ENCODE data around the gene TMEM63C.

TMEM63C gene

DNA sequence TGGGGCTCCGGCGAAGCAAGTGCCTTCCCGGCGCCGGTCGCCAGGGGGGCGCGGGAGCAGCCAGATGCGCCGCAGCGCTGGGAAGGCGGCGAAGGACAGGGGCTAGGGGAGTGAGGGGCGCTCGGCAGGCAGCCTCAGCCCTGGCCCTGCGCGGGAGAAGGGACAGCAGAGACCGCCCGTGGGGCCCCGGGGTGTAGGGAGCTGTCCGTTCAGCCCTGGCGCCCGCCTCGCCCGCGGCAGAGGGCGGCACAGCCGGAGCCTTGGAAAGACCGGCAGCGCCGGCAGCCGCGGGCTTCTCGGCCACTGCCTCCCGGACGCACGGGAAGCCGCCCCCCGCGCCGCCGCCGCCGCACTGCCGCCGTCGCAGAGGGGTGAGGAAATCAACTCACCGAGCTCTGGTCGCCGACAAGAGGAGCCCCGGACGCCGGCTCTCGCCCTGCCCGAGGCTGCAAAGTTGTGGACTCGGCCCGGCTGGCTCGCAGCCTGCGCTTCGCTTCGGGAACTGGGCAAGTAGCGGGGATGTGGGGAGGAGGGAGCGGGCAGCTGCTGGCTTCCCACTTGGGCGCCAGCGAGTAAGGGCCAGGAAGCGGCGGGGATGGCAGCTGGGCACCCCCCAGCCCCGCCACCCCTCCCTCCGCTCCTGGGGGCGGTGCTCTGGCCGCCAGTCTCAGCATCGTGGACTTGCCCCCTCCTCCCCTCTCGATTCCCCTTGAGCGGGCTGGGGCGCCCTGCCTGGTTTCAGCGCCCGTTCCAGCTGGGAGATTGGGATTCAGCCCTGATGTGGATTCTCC lies 40.2 kb upstream of the TMEM63C start, which contains the start of gene ZDHHC22:
Gene ZDHHC22, minus strand, starts transcription at position 578 of the 791 bp plus-strand sequence. CDS start 2,053 bp downstream, outside the sequence.
- no peak within 1 kb of the TSS for H3K4me2 ChIP-seq (ENCODE audit: low read depth, low read length, poor library complexity, severe bottlenecking)
- H3K4me3 ChIP-seq (ENCODE audit: insufficient read depth, low read length, poor library complexity, severe bottlenecking): no peak within 1 kb of the TSS

DNA sequence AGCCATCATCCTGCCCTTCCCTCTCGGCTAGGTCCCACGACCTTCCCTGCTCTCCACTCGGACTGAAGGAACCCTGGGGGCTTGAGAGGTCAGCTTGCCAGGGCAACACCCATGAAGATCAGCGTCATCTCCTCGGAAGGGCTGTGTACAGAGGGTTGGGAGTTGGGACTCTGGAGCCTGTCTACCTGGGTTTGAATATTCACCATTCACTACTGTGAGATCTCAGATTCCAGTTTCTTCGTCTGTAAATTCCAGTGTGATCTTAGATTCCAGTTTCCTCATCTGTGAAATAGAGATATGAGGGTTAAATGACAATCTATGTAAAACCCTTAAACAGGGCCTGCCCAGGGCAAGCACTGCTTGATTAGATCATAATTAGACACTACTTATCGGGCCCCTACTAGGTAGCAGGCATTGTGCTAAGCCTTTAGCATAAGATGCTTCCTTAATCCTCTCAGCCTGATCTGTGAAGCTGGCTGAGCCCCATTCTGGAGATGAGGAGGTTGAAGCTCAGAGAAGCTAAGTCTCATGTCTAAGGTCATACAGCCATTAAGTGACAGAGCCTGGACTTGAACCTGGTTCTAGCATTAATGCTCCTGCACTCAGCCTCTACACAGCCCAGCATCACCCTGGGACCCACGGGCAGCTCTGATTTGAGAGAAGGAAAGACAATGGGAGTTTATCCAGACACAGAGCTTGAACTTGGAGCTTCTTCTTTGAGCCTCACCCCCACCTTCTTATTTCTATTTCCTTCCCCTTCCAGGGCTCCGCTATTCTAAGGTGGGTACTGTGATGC lies 39.4 kb upstream of the TMEM63C start:
- Histone ChIP-seq H3K4me2 (ENCODE audit: low read depth, low read length, poor library complexity, severe bottlenecking) (no peak overlapping the region), H3K27me3 (ENCODE audit: low read length) (no peaks in the 10 kb centered on the region), H3K9me2 (replicated peaks; ENCODE audit: insufficient read depth, low read length) (no peaks in the 10 kb centered on the region), H3K9ac (ENCODE audit: low read length) (no peak overlapping the region), H3K9me3 (ENCODE audit: insufficient read depth, low read length) (no peaks in the 10 kb centered on the region), H4K20me1 (ENCODE audit: low read depth, low read length) (no peaks in the 10 kb centered on the region), H3K36me3 (ENCODE audit: low read length) (no peaks in the 10 kb centered on the region), H3F3A (ENCODE audit: insufficient read depth) (no peaks in the 10 kb centered on the region), H3K79me2 (ENCODE audit: insufficient read depth, low read length) (no peaks in the 10 kb centered on the region), H3K4me3 (ENCODE audit: insufficient read depth, low read length, poor library complexity, severe bottlenecking) (no peak overlapping the region), H2AFZ (ENCODE audit: low read depth, low read length, severe bottlenecking) (no peak overlapping the region), H3K27ac (ENCODE audit: low read depth, low read length) (no peak overlapping the region)
- TF ChIP-seq, protein P1, sequence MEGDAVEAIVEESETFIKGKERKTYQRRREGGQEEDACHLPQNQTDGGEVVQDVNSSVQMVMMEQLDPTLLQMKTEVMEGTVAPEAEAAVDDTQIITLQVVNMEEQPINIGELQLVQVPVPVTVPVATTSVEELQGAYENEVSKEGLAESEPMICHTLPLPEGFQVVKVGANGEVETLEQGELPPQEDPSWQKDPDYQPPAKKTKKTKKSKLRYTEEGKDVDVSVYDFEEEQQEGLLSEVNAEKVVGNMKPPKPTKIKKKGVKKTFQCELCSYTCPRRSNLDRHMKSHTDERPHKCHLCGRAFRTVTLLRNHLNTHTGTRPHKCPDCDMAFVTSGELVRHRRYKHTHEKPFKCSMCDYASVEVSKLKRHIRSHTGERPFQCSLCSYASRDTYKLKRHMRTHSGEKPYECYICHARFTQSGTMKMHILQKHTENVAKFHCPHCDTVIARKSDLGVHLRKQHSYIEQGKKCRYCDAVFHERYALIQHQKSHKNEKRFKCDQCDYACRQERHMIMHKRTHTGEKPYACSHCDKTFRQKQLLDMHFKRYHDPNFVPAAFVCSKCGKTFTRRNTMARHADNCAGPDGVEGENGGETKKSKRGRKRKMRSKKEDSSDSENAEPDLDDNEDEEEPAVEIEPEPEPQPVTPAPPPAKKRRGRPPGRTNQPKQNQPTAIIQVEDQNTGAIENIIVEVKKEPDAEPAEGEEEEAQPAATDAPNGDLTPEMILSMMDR (IDR thresholded peaks at IDR 0.05; ENCODE audit: insufficient read depth, low read length, poor library complexity, severe bottlenecking): no peak
- no peak for TF ChIP-seq EZH2phosphoT487 (conservative IDR thresholded peaks at IDR 0.05; ENCODE audit: low read length)

More for the DNA sequence above, 40.2 kb upstream of the TMEM63C start, which contains the start of gene ZDHHC22:
- TF ChIP-seq, protein P1 (IDR thresholded peaks at IDR 0.05; ENCODE audit: insufficient read depth, low read length, poor library complexity, severe bottlenecking): no peak
- no peak for TF ChIP-seq EZH2phosphoT487 (conservative IDR thresholded peaks at IDR 0.05; ENCODE audit: low read length)
- H3K79me2 ChIP-seq (ENCODE audit: insufficient read depth, low read length): no peaks in the 10 kb centered on the region
- H3K27ac ChIP-seq (ENCODE audit: low read depth, low read length): no peak within 1 kb of the TSS
- no peaks in the 10 kb centered on the region for H3K36me3 ChIP-seq (ENCODE audit: low read length)
- no peaks in the 10 kb centered on the region for H3K9me3 ChIP-seq (ENCODE audit: insufficient read depth, low read length)
- no peaks in the 10 kb centered on the region for H4K20me1 ChIP-seq (ENCODE audit: low read depth, low read length)
- H3F3A ChIP-seq (ENCODE audit: insufficient read depth): no peaks in the 10 kb centered on the region
- no peak within 1 kb of the TSS for H3K9ac ChIP-seq (ENCODE audit: low read length)
- no peak within 1 kb of the TSS for H2AFZ ChIP-seq (ENCODE audit: low read depth, low read length, severe bottlenecking)
- no peaks in the 10 kb centered on the region for H3K27me3 ChIP-seq (ENCODE audit: low read length)
- no peaks in the 10 kb centered on the region for H3K9me2 ChIP-seq (replicated peaks; ENCODE audit: insufficient read depth, low read length)

DNA sequence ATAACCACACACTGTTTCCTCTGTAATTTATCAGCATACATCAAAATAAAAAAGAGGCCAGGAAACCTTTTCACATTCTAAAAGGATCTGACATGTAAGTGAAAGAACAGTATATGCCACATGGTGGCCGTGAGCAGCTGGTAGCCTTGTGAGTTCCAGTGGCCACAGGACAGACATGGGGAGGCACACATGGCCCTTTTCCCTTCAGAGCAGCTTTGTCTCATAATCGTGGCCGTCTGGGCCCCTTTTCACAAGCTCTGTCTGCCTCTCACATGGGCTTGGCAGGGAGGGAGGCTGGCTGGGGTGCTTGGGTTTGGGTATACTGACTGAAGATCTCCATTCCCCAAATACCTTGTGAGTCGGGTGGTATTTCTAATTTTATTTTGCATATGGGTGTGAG lies 38.5 kb upstream of the TMEM63C start:
- H3K9me3 ChIP-seq (ENCODE audit: insufficient read depth, low read length): no peaks in the 10 kb centered on the region
- no peaks in the 10 kb centered on the region for H4K20me1 ChIP-seq (ENCODE audit: low read depth, low read length)
- H3K9me2 ChIP-seq (replicated peaks; ENCODE audit: insufficient read depth, low read length): no peaks in the 10 kb centered on the region
- no peak overlapping the region for H3K9ac ChIP-seq (ENCODE audit: low read length)
- TF ChIP-seq, protein P1 (IDR thresholded peaks at IDR 0.05; ENCODE audit: insufficient read depth, low read length, poor library complexity, severe bottlenecking): no peak
- no peak for TF ChIP-seq EZH2phosphoT487 (conservative IDR thresholded peaks at IDR 0.05; ENCODE audit: low read length)
- no peak overlapping the region for H3K4me3 ChIP-seq (ENCODE audit: insufficient read depth, low read length, poor library complexity, severe bottlenecking)
- H3K36me3 ChIP-seq (ENCODE audit: low read length): no peaks in the 10 kb centered on the region
- no peak overlapping the region for H3K27ac ChIP-seq (ENCODE audit: low read depth, low read length)
- no peaks in the 10 kb centered on the region for H3K27me3 ChIP-seq (ENCODE audit: low read length)
- H3K4me2 ChIP-seq (ENCODE audit: low read depth, low read length, poor library complexity, severe bottlenecking): no peak overlapping the region
- no peaks in the 10 kb centered on the region for H3K79me2 ChIP-seq (ENCODE audit: insufficient read depth, low read length)
- no peak overlapping the region for H2AFZ ChIP-seq (ENCODE audit: low read depth, low read length, severe bottlenecking)
- H3F3A ChIP-seq (ENCODE audit: insufficient read depth): no peaks in the 10 kb centered on the region
